Dedifferentiated amniotic fluid mesenchymal stem cell (primary cell): Measurements from ENCODE around the gene RAB11A.
A peak's percentile ranks its signal among the peaks of the same experiment; 100 is the strongest.

Experiments
- DNase-seq: peaks from one replicate; pipeline ENCODE4 v3.0.0-alpha.2; 2016; ENCODE audit errors: extremely low spot score

RAB11A gene

GRCh38 chr15:65939901-65940617 lies 70.8 kb downstream of the RAB11A start:
- DNase-seq: peak; percentile 90

DNA sequence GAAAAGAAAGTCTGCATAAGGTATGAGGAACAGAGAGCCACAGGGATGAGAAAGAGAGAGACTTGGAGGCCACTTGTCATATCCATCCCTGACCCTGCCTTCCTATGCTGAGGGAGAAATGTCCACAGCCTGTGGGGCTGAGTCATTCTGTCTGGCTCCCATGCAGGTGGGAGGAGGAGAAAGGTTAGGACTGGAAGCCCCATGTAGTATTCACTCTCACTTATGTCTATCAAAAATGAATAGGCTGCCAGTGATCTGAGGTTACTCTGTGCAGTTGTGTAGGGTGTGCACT lies 71.3 kb downstream of the RAB11A start:
- DNase-seq: no peak
